Tibial nerve (tissue), 4 donors: Measurements from ENCODE around the gene LCNL1.

Source experiments
- EP300 ChIP-seq, 2 donors: sonication (generic); formaldehyde crosslinking; IDR thresholded peaks; one replicate each; pipeline ENCODE4 v1.6.1; 2017; ENCODE audit warnings: antibody characterized with exemption in 2 of 2, mild to moderate bottlenecking in 1 of 2
- POLR2A ChIP-seq, 2 donors: fragments of 450-650 bp; IDR thresholded peaks; one replicate each; pipeline ENCODE4 v1.6.1; 2017; ENCODE audit warnings: antibody characterized with exemption in 2 of 2, mild to moderate bottlenecking in 2 of 2, moderate library complexity in 2 of 2
- TF ChIP-seq, protein P1 (sequence below), 5 experiments: fragments of 200-600 bp in 3 of 5; fragments of 450-650 bp in 2 of 5; sonication (generic) in 3 of 5; IDR thresholded peaks; one replicate each; pipeline ENCODE4 v1.5.1; 2016 to 2019; ENCODE audit warnings: antibody characterized with exemption in 5 of 5, mild to moderate bottlenecking in 3 of 5, moderate library complexity in 2 of 5

DNA sequence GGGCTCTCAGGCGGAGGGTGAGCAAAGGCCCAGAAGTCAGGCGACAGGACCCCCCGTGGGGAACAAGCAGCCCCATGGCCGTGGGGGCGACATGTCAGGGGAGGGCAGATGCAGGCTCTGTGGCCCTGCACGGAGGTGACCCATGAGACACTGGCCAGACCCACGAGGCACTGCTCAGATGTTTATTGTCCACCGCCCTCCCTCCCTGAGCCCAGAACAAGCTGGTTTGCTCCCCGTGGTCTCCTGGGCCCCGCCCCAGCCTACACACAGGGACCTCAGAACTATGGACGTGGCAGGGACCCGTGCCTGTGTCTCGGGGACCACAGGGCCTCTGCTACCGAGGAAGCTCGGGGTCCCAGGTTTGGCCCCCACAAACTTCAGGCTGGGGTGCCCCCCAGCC, 47.2 kb downstream of the LCNL1 start:
- TF ChIP-seq, protein P1, sequence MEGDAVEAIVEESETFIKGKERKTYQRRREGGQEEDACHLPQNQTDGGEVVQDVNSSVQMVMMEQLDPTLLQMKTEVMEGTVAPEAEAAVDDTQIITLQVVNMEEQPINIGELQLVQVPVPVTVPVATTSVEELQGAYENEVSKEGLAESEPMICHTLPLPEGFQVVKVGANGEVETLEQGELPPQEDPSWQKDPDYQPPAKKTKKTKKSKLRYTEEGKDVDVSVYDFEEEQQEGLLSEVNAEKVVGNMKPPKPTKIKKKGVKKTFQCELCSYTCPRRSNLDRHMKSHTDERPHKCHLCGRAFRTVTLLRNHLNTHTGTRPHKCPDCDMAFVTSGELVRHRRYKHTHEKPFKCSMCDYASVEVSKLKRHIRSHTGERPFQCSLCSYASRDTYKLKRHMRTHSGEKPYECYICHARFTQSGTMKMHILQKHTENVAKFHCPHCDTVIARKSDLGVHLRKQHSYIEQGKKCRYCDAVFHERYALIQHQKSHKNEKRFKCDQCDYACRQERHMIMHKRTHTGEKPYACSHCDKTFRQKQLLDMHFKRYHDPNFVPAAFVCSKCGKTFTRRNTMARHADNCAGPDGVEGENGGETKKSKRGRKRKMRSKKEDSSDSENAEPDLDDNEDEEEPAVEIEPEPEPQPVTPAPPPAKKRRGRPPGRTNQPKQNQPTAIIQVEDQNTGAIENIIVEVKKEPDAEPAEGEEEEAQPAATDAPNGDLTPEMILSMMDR (IDR thresholded peaks at IDR 0.05) = no peak
- TF ChIP-seq POLR2A (IDR thresholded peaks at IDR 0.05) (no peak), EP300 (IDR thresholded peaks at IDR 0.05) (no peak)
